OCI-LY7 (cell line): ENCODE data around the gene SIAH1. TPM values are rescaled to one million over a fixed set of nuclear protein-coding genes. Genes with fewer than 3 reads are reported as not detected.

Source experiments
- BruUV-seq: library from RNA; stranded (reverse); fragments of 400-500 nt; replicated peaks from 2 replicates; lab custom pipeline; 2021; lab: Mats Ljungman, UMichigan
- CTCF ChIA-PET: fragments of 300-600 bp; sonication (Branson Sonifier 250); formaldehyde crosslinking; loops from one replicate; lab custom pipeline; 2022; ENCODE audit warnings: antibody characterized with exemption; ENCODE audit not compliant: unreplicated experiment; lab: Charles Lee
- POLR2A ChIA-PET: fragments of 300-600 bp; sonication (Branson Sonifier 250); formaldehyde crosslinking; loops from one replicate; lab custom pipeline; 2022; ENCODE audit warnings: antibody characterized with exemption; lab: Charles Lee
- DNase-seq: peaks from one replicate; pipeline ENCODE4 v3.0.0-alpha.2; 2015; ENCODE audit warnings: low spot score
- H2AFZ ChIP-seq: fragments of 200-600 bp; sonication (generic), shearing (Covaris generic); 2 replicates; pipeline ENCODE4 v1.6.1; 2014; ENCODE audit warnings: mild to moderate bottlenecking, antibody characterized with exemption, low read length, moderate library complexity
- H3K27ac ChIP-seq: fragments of 200-600 bp; sonication (generic); 2 replicates; pipeline ENCODE4 v1.5.1; 2014; ENCODE audit warnings: mixed run types, low read depth, mild to moderate bottlenecking, moderate library complexity, low read length, inconsistent platforms; ENCODE audit not compliant: poor library complexity, severe bottlenecking
- H3K36me3 ChIP-seq: fragments of 200-600 bp; sonication (generic); 2 replicates; pipeline ENCODE4 v1.6.1; 2014; ENCODE audit warnings: mild to moderate bottlenecking, antibody characterized with exemption, low read length, moderate library complexity, mixed read lengths; ENCODE audit not compliant: insufficient read depth
- H3K4me1 ChIP-seq: fragments of 200-600 bp; sonication (generic); 2 replicates; pipeline ENCODE4 v1.5.1; 2014; ENCODE audit warnings: mild to moderate bottlenecking, low read length; ENCODE audit not compliant: insufficient read depth, poor library complexity, severe bottlenecking
- H3K4me2 ChIP-seq: fragments of 200-600 bp; sonication (generic); 2 replicates; pipeline ENCODE4 v1.6.1; 2014; ENCODE audit warnings: mild to moderate bottlenecking, low read length
- H3K4me3 ChIP-seq: fragments of 200-600 bp; sonication (generic); 2 replicates; pipeline ENCODE4 v1.5.1; 2014; ENCODE audit warnings: mild to moderate bottlenecking, low read depth, low read length; ENCODE audit not compliant: poor library complexity, severe bottlenecking
- H3K79me2 ChIP-seq: fragments of 200-600 bp; sonication (generic); 2 replicates; pipeline ENCODE4 v1.6.1; 2016; ENCODE audit warnings: low read depth, mild to moderate bottlenecking, low read length, moderate library complexity, mixed read lengths; ENCODE audit not compliant: insufficient read depth
- H3K9me2 ChIP-seq: fragments of 200-600 bp; sonication (generic); 2 replicates; pipeline ENCODE4 v1.6.1; 2016; ENCODE audit warnings: mild to moderate bottlenecking, low read length, mixed read lengths; ENCODE audit not compliant: insufficient read depth
- H3K9me3 ChIP-seq: fragments of 200-600 bp; sonication (generic); 2 replicates; pipeline ENCODE4 v1.6.1; 2014; ENCODE audit warnings: mild to moderate bottlenecking, mixed run types, low read length, mixed read lengths
- H4K20me1 ChIP-seq: fragments of 200-600 bp; sonication (generic); 2 replicates; pipeline ENCODE4 v1.6.1; 2014; ENCODE audit warnings: mild to moderate bottlenecking, antibody characterized with exemption, low read length, moderate library complexity, mixed read lengths; ENCODE audit not compliant: insufficient read depth
- EZH2phosphoT487 ChIP-seq: fragments of 200-600 bp; sonication (generic); IDR thresholded peaks from 2 replicates; pipeline ENCODE4 v1.6.1; 2018; ENCODE audit warnings: low read depth, borderline replicate concordance, mild to moderate bottlenecking, mixed run types, antibody characterized with exemption, low read length, moderate library complexity, mixed read lengths
- intact Hi-C: fragments of 100-400 bp; cut with micrococcal nuclease; formaldehyde crosslinking; loops from one replicate; pipeline ENCODE4 v1.10.0; 2022; ENCODE audit not compliant: unreplicated experiment
- total RNA-seq, 2 experiments: library from RNA; depleted of rRNA in 1 of 2; stranded (reverse); fragments of >200 nt in 1 of 2; shearing (Covaris generic) in 1 of 2; gene quantifications; 2 replicates each; pipeline ENCODE4 v1.2.3, GENCODE V29; 2014 to 2022
- TF ChIP-seq, protein P1 (sequence below): fragments of 200-600 bp; sonication (generic); conservative IDR thresholded peaks from 2 replicates; pipeline ENCODE4 v1.5.1; 2014; ENCODE audit warnings: mild to moderate bottlenecking, antibody characterized with exemption, low read length, moderate library complexity, mixed read lengths

The SIAH1 gene
- total RNA-seq, 2 experiments from 2014 or later: 18.9 to 22.8 TPM

GRCh38 chr16:48369765-48370164 is 15.4 kb downstream of the SIAH1 start:
- no peaks in the 10 kb centered on the region for H3K36me3 ChIP-seq
- no peaks in the 10 kb centered on the region for H3K9me3 ChIP-seq
- H4K20me1 ChIP-seq: peaks cover 51% of the 10 kb centered on the region
- H3K4me1 ChIP-seq: peaks cover 21% of the 10 kb centered on the region
- no peak overlapping the region for H3K27ac ChIP-seq
- no peak for TF ChIP-seq EZH2phosphoT487
- TF ChIP-seq, protein P1, sequence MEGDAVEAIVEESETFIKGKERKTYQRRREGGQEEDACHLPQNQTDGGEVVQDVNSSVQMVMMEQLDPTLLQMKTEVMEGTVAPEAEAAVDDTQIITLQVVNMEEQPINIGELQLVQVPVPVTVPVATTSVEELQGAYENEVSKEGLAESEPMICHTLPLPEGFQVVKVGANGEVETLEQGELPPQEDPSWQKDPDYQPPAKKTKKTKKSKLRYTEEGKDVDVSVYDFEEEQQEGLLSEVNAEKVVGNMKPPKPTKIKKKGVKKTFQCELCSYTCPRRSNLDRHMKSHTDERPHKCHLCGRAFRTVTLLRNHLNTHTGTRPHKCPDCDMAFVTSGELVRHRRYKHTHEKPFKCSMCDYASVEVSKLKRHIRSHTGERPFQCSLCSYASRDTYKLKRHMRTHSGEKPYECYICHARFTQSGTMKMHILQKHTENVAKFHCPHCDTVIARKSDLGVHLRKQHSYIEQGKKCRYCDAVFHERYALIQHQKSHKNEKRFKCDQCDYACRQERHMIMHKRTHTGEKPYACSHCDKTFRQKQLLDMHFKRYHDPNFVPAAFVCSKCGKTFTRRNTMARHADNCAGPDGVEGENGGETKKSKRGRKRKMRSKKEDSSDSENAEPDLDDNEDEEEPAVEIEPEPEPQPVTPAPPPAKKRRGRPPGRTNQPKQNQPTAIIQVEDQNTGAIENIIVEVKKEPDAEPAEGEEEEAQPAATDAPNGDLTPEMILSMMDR: no peak
- no peaks in the 10 kb centered on the region for H3K9me2 ChIP-seq
- H3K79me2 ChIP-seq: peaks cover 88% of the 10 kb centered on the region
- no TSS peak for BruUV-seq
- intact Hi-C loops: no loop called here
- CTCF ChIA-PET: interaction anchor here (0.9 to 1.5 kb wide), 2 partner anchors 14 to 254 kb away, joined by 3 to 5 read pairs; no protein-coding TSS in a partner anchor
- POLR2A ChIA-PET: interaction anchor here (0.7 to 1.2 kb wide), 7 partner anchors 11 to 971 kb away, joined by 3 to 4 read pairs (median 3); no protein-coding TSS in a partner anchor
- DNase-seq: no peak
- H3K4me3 ChIP-seq: no peak overlapping the region
- H2AFZ ChIP-seq: no peak overlapping the region
- H3K4me2 ChIP-seq: no peak overlapping the region

DNA sequence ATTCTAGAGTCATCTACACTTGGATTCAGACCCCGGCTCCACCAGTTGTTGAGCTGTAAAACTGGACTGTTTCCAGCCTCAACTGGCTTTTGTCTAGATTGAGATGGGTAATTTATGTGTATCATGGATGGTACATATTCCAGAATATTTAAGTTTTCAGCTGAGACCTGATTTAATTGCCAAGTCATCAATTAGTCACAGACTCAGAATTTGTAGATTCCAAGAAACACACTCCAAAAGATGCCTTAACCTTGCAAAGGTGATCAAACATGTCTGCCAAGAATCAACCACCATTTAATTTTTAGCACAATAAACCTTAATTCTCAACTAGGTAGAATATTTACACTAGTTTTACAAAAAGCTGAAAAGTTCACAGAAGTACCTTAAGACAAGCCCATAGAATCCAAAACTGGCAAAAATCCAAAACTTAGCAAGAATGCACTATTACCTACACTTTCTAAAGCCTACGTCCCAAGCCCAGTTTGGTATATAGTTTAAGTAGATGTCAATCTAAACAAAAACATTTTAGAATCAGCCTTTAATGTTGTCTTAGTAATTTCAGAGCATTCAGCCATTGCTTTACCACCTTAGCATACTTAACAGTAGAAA is 17.7 kb downstream of the SIAH1 start:
- H3K9me2 ChIP-seq: no peaks in the 10 kb centered on the region
- no peak for TF ChIP-seq EZH2phosphoT487
- TF ChIP-seq, protein P1: no peak
- H3K79me2 ChIP-seq: peaks cover 86% of the 10 kb centered on the region
- H3K4me3 ChIP-seq: no peak overlapping the region
- H2AFZ ChIP-seq: no peak overlapping the region
- H3K36me3 ChIP-seq: no peaks in the 10 kb centered on the region
- intact Hi-C loops: no loop called here
- POLR2A ChIA-PET: interaction anchor here (0.6 to 2.2 kb wide), 3 partner anchors 13 to 1396 kb away, joined by 3 to 11 read pairs (median 5); no protein-coding TSS in a partner anchor
- H4K20me1 ChIP-seq: peaks cover 32% of the 10 kb centered on the region
- BruUV-seq: no TSS peak
- no peak overlapping the region for H3K27ac ChIP-seq
- H3K4me1 ChIP-seq: peaks cover 21% of the 10 kb centered on the region
- 0 out of 2 replicates have a peak overlapping the region, but pooled peaks have one; percentile 57 for H3K4me2 ChIP-seq
- no peaks in the 10 kb centered on the region for H3K9me3 ChIP-seq
- CTCF ChIA-PET: no interaction called here
- no peak for DNase-seq
